Lower lobe of right lung (tissue), 2 donors: Measurements from ENCODE around the gene MED8. TPM values are rescaled to one million over a fixed set of nuclear protein-coding genes. Genes with fewer than 3 reads are reported as not detected.
A peak's percentile ranks its signal among the peaks of the same experiment; 100 is the strongest.

Experiments used
- ATAC-seq, 2 donors: fragments of 200-7000 bp; cut with Tn5 transposase; one replicate each; pipeline ENCODE4 v1.9.1; 2020 to 2022; ENCODE audit warnings: mild to moderate bottlenecking in 2 of 2, moderate library complexity in 2 of 2
- DNase-seq: peaks from one replicate; pipeline ENCODE4 v3.0.0-alpha.2; 2020
- H3K27ac ChIP-seq: fragments of 200-600 bp; one replicate; pipeline ENCODE4 v1.8.0; 2022
- H3K27me3 ChIP-seq: fragments of 200-600 bp; one replicate; pipeline ENCODE4 v1.8.0; 2022; ENCODE audit warnings: low read depth
- H3K36me3 ChIP-seq: fragments of 200-600 bp; one replicate; pipeline ENCODE4 v1.8.0; 2022; ENCODE audit warnings: mild to moderate bottlenecking
- H3K4me1 ChIP-seq: fragments of 200-600 bp; one replicate; pipeline ENCODE4 v1.8.0; 2022
- H3K4me3 ChIP-seq: fragments of 200-600 bp; one replicate; pipeline ENCODE4 v1.8.0; 2022; ENCODE audit warnings: mild to moderate bottlenecking
- H3K9me3 ChIP-seq: fragments of 200-600 bp; one replicate; pipeline ENCODE4 v1.8.0; 2022
- intact Hi-C: fragments of 100-400 bp; cut with DNase I; formaldehyde crosslinking; loops from one replicate; pipeline ENCODE4 v1.11.0; 2022
- total RNA-seq: library from RNA; stranded (reverse); fragmentation: NEBNext Ultra II Directional; extraction: Animal tissue kit (Norgen Biotek cat#: 25700); gene quantifications from one replicate; pipeline ENCODE4 v1.2.1, GENCODE V29; 2021
- TF ChIP-seq, protein P1 (sequence below): fragments of 200-600 bp; IDR thresholded peaks from one replicate; pipeline ENCODE4 v1.8.0; 2022; ENCODE audit warnings: antibody characterized with exemption, mild to moderate bottlenecking
- donor health status: DM: no; HTN: yes; CAD: no; lungs with severe emphysema.

The MED8 gene
- total RNA-seq, 1 donor from 2014 or later = 35.4 TPM

DNA sequence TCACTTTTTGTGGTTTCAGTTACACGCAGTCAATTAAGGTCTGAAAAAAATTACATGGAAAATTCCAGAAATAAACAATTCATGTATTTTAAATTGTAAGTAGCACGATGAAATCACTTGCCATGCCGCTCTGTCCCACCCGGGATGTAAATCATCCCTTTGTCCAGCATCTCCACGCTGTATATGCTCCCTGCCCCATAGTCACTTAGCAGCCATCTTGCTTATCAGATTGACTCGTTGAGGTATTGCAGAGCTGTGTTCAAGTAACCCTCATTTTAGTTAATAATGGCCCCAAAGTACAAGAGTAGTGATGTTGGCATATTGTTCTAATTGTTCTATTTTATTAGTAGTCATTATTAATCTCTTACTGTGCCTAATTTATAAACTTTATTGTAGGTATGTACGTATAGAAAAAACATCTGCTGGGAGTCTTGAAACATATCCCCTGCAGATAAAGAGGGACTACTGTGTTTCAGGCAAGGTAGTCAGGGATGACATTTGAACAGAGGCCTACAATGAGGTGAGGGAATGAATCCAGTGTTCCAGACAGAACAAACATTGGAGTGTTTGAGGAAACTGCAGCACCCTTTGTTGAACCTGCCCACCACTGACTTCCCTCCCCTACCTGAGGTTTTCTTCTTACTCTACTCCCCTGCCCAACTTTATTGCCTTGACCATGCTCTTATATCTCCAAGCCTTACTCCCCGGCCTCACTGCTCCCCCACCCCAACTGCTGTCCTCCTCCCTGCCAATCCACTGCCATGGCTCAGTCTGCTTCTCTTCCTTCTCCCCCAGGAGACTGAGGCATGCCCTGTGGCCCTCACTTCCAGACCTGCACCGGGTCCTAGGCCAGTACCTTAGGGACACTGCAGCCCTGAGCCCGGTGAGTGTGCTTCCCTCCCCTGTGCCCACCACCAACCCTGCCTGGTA lies 37.9 kb downstream of the MED8 start:
- Histone ChIP-seq H3K4me1 (peaks cover 13% of the 10 kb centered on the region), H3K4me3 (no peak overlapping the region), H3K27ac (no peak overlapping the region), H3K27me3 (no peaks in the 10 kb centered on the region), H3K36me3 (no peaks in the 10 kb centered on the region), H3K9me3 (no peaks in the 10 kb centered on the region)
- ATAC-seq (no peak), DNase-seq (no peak)
- intact Hi-C loops = loop anchor here (10.0 kb wide), 1 partner anchor 117 kb away; no protein-coding TSS in a partner anchor
- TF ChIP-seq, protein P1, sequence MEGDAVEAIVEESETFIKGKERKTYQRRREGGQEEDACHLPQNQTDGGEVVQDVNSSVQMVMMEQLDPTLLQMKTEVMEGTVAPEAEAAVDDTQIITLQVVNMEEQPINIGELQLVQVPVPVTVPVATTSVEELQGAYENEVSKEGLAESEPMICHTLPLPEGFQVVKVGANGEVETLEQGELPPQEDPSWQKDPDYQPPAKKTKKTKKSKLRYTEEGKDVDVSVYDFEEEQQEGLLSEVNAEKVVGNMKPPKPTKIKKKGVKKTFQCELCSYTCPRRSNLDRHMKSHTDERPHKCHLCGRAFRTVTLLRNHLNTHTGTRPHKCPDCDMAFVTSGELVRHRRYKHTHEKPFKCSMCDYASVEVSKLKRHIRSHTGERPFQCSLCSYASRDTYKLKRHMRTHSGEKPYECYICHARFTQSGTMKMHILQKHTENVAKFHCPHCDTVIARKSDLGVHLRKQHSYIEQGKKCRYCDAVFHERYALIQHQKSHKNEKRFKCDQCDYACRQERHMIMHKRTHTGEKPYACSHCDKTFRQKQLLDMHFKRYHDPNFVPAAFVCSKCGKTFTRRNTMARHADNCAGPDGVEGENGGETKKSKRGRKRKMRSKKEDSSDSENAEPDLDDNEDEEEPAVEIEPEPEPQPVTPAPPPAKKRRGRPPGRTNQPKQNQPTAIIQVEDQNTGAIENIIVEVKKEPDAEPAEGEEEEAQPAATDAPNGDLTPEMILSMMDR = no peak

DNA sequence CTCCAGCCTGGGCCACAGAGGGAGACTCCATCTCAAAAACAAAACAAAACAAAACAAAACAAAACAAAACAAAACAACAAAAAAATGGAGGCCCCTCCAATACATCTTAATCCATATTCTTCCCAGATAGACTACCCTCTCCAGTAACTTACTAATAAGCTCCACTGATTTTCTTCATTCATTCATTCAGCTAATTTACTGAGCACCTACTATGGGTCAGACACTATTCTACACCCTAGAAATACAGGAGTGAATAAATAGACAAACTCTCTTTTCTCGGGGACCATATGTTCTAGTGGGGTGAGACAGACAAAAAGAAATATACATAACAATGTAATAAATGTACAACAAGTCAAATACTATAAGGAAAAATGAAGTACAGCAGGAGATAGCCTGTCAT lies 38.6 kb downstream of the MED8 start:
- H3K27me3 ChIP-seq = no peaks in the 10 kb centered on the region
- peaks cover 13% of the 10 kb centered on the region for H3K4me1 ChIP-seq
- H3K27ac ChIP-seq = no peak overlapping the region
- intact Hi-C loops = loop anchor here (10.0 kb wide), 1 partner anchor 116 kb away; no protein-coding TSS in a partner anchor
- no peak for DNase-seq
- H3K36me3 ChIP-seq = no peaks in the 10 kb centered on the region
- no peak for ATAC-seq
- H3K4me3 ChIP-seq = no peak overlapping the region
- no peaks in the 10 kb centered on the region for H3K9me3 ChIP-seq
- TF ChIP-seq, protein P1 = no peak

DNA sequence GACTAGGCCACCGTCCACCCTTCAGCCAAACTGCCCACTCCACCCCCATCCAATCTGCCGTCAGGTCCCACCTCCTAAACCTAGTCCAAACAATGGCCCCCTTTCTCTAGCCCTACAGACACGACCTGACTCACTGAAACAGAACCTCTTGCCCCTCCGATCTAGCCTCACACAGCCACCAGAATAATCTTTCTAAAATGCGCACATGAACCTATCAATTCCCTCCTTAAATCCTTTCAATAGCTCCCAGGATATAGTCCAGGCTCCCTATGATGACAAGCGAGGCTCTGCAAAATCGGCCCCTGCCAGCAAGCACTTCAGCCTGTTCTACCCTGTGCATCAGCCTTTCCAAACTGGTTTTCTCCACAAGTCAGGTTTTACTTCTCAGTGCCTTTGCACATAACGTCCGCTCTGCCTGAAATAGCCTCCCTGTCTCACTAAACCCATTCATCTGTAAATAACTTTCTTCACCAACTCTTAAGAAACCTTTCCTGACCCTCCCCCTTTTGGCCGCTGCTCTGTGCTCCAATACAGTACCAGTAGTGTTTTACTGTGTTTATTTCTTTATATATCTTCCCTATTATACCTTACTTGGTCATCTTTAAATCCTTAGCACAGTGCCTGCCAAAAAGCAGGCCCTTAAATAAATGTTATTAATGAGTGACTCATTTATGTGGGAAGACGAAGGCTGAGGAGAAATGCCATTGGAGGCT lies 39.9 kb downstream of the MED8 start:
- no peak for ATAC-seq
- Histone ChIP-seq H3K27me3 (no peaks in the 10 kb centered on the region), H3K4me1 (peaks cover 16% of the 10 kb centered on the region), H3K4me3 (peak overlapping the region; percentile 62), H3K9me3 (no peaks in the 10 kb centered on the region), H3K36me3 (no peaks in the 10 kb centered on the region), H3K27ac (peak overlapping the region; percentile 88)
- TF ChIP-seq, protein P1 = no peak
- intact Hi-C loops = loop anchor here (10.0 kb wide), 1 partner anchor 115 kb away; no protein-coding TSS in a partner anchor
- DNase-seq = no peak

DNA sequence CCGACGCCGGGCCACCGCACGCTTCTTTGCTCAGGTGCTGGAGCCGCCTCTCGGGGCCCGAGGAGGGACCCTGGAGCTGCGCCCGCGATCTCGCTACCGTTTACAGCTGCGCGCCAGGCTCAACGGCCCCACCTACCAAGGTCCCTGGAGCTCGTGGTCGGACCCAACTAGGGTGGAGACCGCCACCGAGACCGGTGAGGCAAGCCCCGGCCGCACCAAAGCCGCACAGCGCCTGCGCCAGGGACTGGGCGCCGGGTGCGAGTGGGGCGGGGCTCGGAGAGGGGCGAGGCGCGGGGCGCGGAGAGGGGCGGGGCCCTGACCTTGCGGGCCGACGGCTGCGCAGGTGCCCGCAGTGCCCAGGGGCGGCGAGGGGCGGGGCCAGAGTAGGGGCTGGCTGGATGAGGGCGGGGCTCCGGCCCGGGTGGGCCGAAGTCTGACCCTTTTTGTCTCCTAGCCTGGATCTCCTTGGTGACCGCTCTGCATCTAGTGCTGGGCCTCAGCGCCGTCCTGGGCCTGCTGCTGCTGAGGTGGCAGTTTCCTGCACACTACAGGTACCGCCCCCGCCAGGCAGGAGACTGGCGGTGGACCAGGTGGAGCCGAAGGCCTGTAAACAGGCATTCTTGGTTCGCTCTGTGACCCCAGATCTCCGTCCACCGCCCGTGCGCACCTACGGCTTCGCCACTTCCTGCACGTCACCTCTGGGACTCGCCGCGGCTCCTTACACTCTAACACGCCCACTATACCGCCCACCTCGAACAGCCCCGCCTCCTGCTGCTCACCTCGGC lies 40.6 kb downstream of the MED8 start:
- ATAC-seq (peak; percentile 98), DNase-seq (peak; percentile 94)
- Histone ChIP-seq H3K9me3 (no peaks in the 10 kb centered on the region), H3K27me3 (no peaks in the 10 kb centered on the region), H3K4me3 (peak overlapping the region; percentile 62), H3K27ac (peak overlapping the region; percentile 88), H3K36me3 (no peaks in the 10 kb centered on the region), H3K4me1 (peaks cover 22% of the 10 kb centered on the region)
- intact Hi-C loops = no loop called here
- TF ChIP-seq, protein P1 = no peak

DNA sequence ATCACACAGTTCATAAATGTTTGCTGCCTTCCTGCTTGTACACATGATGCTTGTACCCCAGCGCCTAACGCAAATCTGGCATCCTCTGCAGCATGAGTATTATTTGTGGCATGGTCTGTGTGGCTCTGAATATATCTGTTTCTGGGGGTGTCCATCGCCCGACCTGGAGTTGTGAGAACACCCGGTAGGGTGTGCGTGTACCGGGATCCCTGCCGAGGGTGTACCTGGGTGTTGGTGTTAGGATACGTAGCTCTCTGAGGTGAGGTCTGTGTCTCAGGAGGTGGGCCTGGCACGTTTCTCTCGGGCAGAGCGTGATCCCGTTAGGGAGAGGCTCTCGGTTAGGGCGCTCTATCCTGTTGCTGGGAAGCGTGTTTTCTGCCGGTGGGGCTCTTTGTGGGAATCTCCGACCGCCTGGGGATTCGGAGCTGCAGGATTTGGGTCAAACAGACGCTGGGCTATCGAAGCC lies 41.2 kb downstream of the MED8 start:
- Histone ChIP-seq H3K4me3 (peak overlapping the region; percentile 62), H3K27ac (peak overlapping the region; percentile 88), H3K27me3 (no peaks in the 10 kb centered on the region), H3K9me3 (no peaks in the 10 kb centered on the region), H3K36me3 (no peaks in the 10 kb centered on the region), H3K4me1 (peaks cover 22% of the 10 kb centered on the region)
- DNase-seq = no peak
- TF ChIP-seq, protein P1 = no peak
- intact Hi-C loops = no loop called here
- peak; percentile 42 to 51 for ATAC-seq
